SIG-M5 treated with dmso at 0.1 percent for 504 hours (cell line): ENCODE results near the gene ENTREP3.
A peak's percentile ranks its signal among the peaks of the same experiment; 100 is the strongest.
"Not testable (repeated sequence)": the region's sequence is repeated elsewhere in the genome, so short reads cannot be mapped to it uniquely, and the experiment has no call there.

Experiments
- DNase-seq: peaks from one replicate; lab custom pipeline; 2025; ENCODE audit not compliant: unreplicated experiment; lab: John Stamatoyannopoulos, UW

Gene ENTREP3

GRCh38 chr1:155226188-155226909 lies 28.9 kb downstream of the ENTREP3 start:
- DNase-seq = peak; percentile 99

GRCh38 chr1:155225404-155225759 lies 29.9 kb downstream of the ENTREP3 start:
- not testable (repeated sequence) for DNase-seq

GRCh38 chr1:155223047-155223446 lies 32.2 kb downstream of the ENTREP3 start:
- peak; percentile 84 for DNase-seq

GRCh38 chr1:155220211-155220965 lies 34.9 kb downstream of the ENTREP3 start:
- not testable (repeated sequence) for DNase-seq

GRCh38 chr1:155219592-155220031 lies 35.7 kb downstream of the ENTREP3 start:
- peak; percentile 34 for DNase-seq

GRCh38 chr1:155218854-155219591 lies 36.3 kb downstream of the ENTREP3 start:
- peak; percentile 56 for DNase-seq

GRCh38 chr1:155214702-155215101 lies 40.6 kb downstream of the ENTREP3 start:
- DNase-seq = not testable (repeated sequence)

GRCh38 chr1:155212051-155212440 lies 43.2 kb downstream of the ENTREP3 start:
- not testable (repeated sequence) for DNase-seq

GRCh38 chr1:155211381-155212050 lies 43.8 kb downstream of the ENTREP3 start:
- not testable (repeated sequence) for DNase-seq

GRCh38 chr1:155210314-155211104 lies 44.8 kb downstream of the ENTREP3 start:
- DNase-seq = peak; percentile 82

GRCh38 chr1:155209312-155209721 lies 46.0 kb downstream of the ENTREP3 start:
- DNase-seq = no peak

GRCh38 chr1:155208541-155209311 lies 46.6 kb downstream of the ENTREP3 start, which contains the start of gene MTX1:
Gene MTX1 (plus strand): TSS chr1:155208695. CDS start chr1:155208805, 110 bp downstream.
- DNase-seq = peak; percentile 87

- no peak for DNase-seq
Observed at GRCh38 chr1:155207806-155208540, 47.3 kb downstream of the ENTREP3 start, which contains the start of gene THBS3. Gene THBS3 (minus strand): TSS chr1:155207897. CDS start chr1:155207876, 21 bp downstream.

- DNase-seq = peak; percentile 86
Observed at GRCh38 chr1:155206891-155207805, 48.1 kb downstream of the ENTREP3 start.

GRCh38 chr1:155205969-155206593 lies 49.2 kb downstream of the ENTREP3 start:
- DNase-seq = no peak

GRCh38 chr1:155205035-155205434 lies 50.2 kb downstream of the ENTREP3 start:
- no peak for DNase-seq
